ENCODE measurements around the gene STK39. TPM values are rescaled to one million over a fixed set of nuclear protein-coding genes. Genes with fewer than 3 reads are reported as not detected.
A peak's percentile ranks its signal among the peaks of the same experiment; 100 is the strongest.

Gene STK39
- total and polyA plus RNA-seq, 9 of the 15 experiments (the other 6 are each of a cell fraction or from before 2014, with no cell fraction given), result 0.19 to 0.76 (median 0.51) TPM

GRCh38 chr2:167940734-167941507 lies 306.5 kb downstream of the STK39 start:
- DNase-seq (ENCODE audit: extremely low read depth in 1 of 4, low spot score in 3 of 4), result peak in 2 of 4 experiments; percentile 53 to 94
- Histone ChIP-seq H3K4me2 (ENCODE audit: insufficient read depth, low read length) (peak overlapping the region; percentile 97), H3K9me3 (replicated peaks; ENCODE audit: control insufficient read depth, insufficient read depth, low read depth, low read length) (no peaks in the 10 kb centered on the region), H3K9me1 (ENCODE audit: control insufficient read depth, insufficient read depth, low read length) (no peaks in the 10 kb centered on the region), H3K79me2 (ENCODE audit: control insufficient read depth, insufficient read depth, low read length) (peaks cover 67% of the 10 kb centered on the region), H3K4me3 (peak overlapping the region; percentile 67), H2AFZ (ENCODE audit: low read depth, low read length) (peak overlapping the region; percentile 84), H4K20me1 (replicated peaks; ENCODE audit: control insufficient read depth, insufficient read depth, low read length) (peaks cover 22% of the 10 kb centered on the region), H3K9ac (ENCODE audit: insufficient read depth in 1 of 2, low read depth in 2 of 2, low read length in 2 of 2) (peak overlapping the region; percentile 92 to 97), H3K4me1 (replicated peaks in 1 of 2; ENCODE audit: control insufficient read depth in 2 of 2, insufficient read depth in 2 of 2, low read length in 2 of 2) (peaks cover 3 to 41% of the 10 kb centered on the region in 2 experiments; a peak in 3 of 5 replicates), H3K27ac (ENCODE audit: extremely low read depth, low read depth, low read length) (peak overlapping the region; percentile 91), H3K36me3 (ENCODE audit: control insufficient read depth, insufficient read depth, low read length) (peaks cover 47% of the 10 kb centered on the region), H3K27me3 (ENCODE audit: control insufficient read depth in 2 of 2, insufficient read depth in 2 of 2, low read length in 2 of 2) (no peaks in the 10 kb centered on the region)
- in situ Hi-C loops (cut with MboI), result loop anchor here (25.0 kb wide), 1 partner anchor 971 kb away; the partner anchor contains the start of gene G6PC2
- WGBS (ENCODE audit: insufficient coverage, low coverage, missing lambda C conversion rate), result 0% methylated on average over 11 of the region's 11 CpGs
- ATAC-seq, result peak; percentile 60
- intact Hi-C loops (cut with micrococcal nuclease), result loop anchor here (1.0 to 10.0 kb wide), 3 partner anchors 23 to 1566 kb away; partner anchors contain the start of genes NOSTRIN and SCN9A
- FAIRE-seq, result peak; percentile 86
- ChIA-PET CTCF (ENCODE audit: low intra/inter-chr PET ratio) (no interaction called here), POLR2A (interaction anchor here (0.5 to 8.2 kb wide), 41 partner anchors 8 to 1702 kb away, joined by 3 to 94 read pairs (median 4); no protein-coding TSS in a partner anchor)
- TSS peak; percentile 70 for BruUV-seq (replicated peaks)
- no peak for TF ChIP-seq ZNF695 (CRISPR knock-in tag; IDR thresholded peaks at IDR 0.05)
- no peak for TF ChIP-seq ZBTB1 (CRISPR knock-in tag; IDR thresholded peaks at IDR 0.05; ENCODE audit: borderline replicate concordance, low read depth)
- TF ChIP-seq, protein P1, sequence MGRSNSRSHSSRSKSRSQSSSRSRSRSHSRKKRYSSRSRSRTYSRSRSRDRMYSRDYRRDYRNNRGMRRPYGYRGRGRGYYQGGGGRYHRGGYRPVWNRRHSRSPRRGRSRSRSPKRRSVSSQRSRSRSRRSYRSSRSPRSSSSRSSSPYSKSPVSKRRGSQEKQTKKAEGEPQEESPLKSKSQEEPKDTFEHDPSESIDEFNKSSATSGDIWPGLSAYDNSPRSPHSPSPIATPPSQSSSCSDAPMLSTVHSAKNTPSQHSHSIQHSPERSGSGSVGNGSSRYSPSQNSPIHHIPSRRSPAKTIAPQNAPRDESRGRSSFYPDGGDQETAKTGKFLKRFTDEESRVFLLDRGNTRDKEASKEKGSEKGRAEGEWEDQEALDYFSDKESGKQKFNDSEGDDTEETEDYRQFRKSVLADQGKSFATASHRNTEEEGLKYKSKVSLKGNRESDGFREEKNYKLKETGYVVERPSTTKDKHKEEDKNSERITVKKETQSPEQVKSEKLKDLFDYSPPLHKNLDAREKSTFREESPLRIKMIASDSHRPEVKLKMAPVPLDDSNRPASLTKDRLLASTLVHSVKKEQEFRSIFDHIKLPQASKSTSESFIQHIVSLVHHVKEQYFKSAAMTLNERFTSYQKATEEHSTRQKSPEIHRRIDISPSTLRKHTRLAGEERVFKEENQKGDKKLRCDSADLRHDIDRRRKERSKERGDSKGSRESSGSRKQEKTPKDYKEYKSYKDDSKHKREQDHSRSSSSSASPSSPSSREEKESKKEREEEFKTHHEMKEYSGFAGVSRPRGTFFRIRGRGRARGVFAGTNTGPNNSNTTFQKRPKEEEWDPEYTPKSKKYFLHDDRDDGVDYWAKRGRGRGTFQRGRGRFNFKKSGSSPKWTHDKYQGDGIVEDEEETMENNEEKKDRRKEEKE (IDR thresholded peaks at IDR 0.05; ENCODE audit: borderline replicate concordance in 1 of 2, control insufficient read depth in 1 of 2, low read depth in 2 of 2, low read length in 1 of 2), result 0 out of 4 replicates have a peak, but pooled peaks of 1 of the 2 experiments have one; percentile 73
- no peak for TF ChIP-seq MEIS2 (IDR thresholded peaks at IDR 0.05; ENCODE audit: partially characterized antibody)
- TF ChIP-seq STAG1 (CRISPR knock-in tag; IDR thresholded peaks at IDR 0.05; ENCODE audit: borderline replicate concordance), result no peak
- TF ChIP-seq SMARCC2 (IDR thresholded peaks at IDR 0.05; ENCODE audit: low read depth), result no peak; the same call in 1 of the 2 replicates
- TF ChIP-seq, protein P2, sequence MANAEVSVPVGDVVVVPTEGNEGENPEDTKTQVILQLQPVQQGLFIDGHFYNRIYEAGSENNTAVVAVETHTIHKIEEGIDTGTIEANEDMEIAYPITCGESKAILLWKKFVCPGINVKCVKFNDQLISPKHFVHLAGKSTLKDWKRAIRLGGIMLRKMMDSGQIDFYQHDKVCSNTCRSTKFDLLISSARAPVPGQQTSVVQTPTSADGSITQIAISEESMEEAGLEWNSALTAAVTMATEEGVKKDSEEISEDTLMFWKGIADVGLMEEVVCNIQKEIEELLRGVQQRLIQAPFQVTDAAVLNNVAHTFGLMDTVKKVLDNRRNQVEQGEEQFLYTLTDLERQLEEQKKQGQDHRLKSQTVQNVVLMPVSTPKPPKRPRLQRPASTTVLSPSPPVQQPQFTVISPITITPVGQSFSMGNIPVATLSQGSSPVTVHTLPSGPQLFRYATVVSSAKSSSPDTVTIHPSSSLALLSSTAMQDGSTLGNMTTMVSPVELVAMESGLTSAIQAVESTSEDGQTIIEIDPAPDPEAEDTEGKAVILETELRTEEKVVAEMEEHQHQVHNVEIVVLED (CRISPR knock-in tag; IDR thresholded peaks at IDR 0.05), result no peak
- TF ChIP-seq RBBP5 (IDR thresholded peaks at IDR 0.05; ENCODE audit: borderline replicate concordance, insufficient read depth, low read length, poor library complexity, severe bottlenecking), result peak; percentile 6
- TF ChIP-seq YBX1 (IDR thresholded peaks at IDR 0.05), result no peak
- no peak for TF ChIP-seq ZNF253 (CRISPR knock-in tag; conservative IDR thresholded peaks at IDR 0.05)
- TF ChIP-seq GATA2 (CRISPR knock-in tag; IDR thresholded peaks at IDR 0.05), result peak; percentile 72
- TF ChIP-seq ARID2 (IDR thresholded peaks at IDR 0.05), result no peak; the same call in 1 of the 2 replicates
- TF ChIP-seq E2F4 (CRISPR knock-in tag; IDR thresholded peaks at IDR 0.05; ENCODE audit: low read depth), result no peak
- TF ChIP-seq PHF20 (IDR thresholded peaks at IDR 0.05; ENCODE audit: partially characterized antibody), result no peak
- 0 out of 2 replicates have a peak, but pooled peaks have one; percentile 20 for TF ChIP-seq ZNF175 (CRISPR knock-in tag; IDR thresholded peaks at IDR 0.05; ENCODE audit: low read depth)

Data from K562 (cell line).